NCI-H82 treated with DMSO at 0.1 percent for 48 hours (cell line): Measurements from ENCODE around the gene TTBK1.
"Not testable (repeated sequence)": the region's sequence is repeated elsewhere in the genome, so short reads cannot be mapped to it uniquely, and the experiment has no call there.

Experiments
- DNase-seq: peaks from one replicate; lab custom pipeline; 2025; ENCODE audit not compliant: unreplicated experiment; lab: John Stamatoyannopoulos, UW

The TTBK1 gene

GRCh38 chr6:43301081-43301870, 58.0 kb downstream of the TTBK1 start:
- no peak for DNase-seq

- DNase-seq: no peak
Observed at GRCh38 chr6:43302126-43302525, 58.8 kb downstream of the TTBK1 start.

- not testable (repeated sequence) for DNase-seq
Observed at GRCh38 chr6:43303006-43303405, 59.7 kb downstream of the TTBK1 start.

- no peak for DNase-seq
Observed at GRCh38 chr6:43303751-43304331, 60.6 kb downstream of the TTBK1 start.

GRCh38 chr6:43304361-43304760, 61.1 kb downstream of the TTBK1 start:
- no peak for DNase-seq

GRCh38 chr6:43304882-43305281, 61.6 kb downstream of the TTBK1 start:
- DNase-seq: no peak

- no peak for DNase-seq
Observed at GRCh38 chr6:43306086-43306485, 62.8 kb downstream of the TTBK1 start.

GRCh38 chr6:43307451-43308100, 64.3 kb downstream of the TTBK1 start:
- DNase-seq: no peak

GRCh38 chr6:43308101-43308989, 65.1 kb downstream of the TTBK1 start, which contains the start of gene CRIP3:
Gene CRIP3, minus strand, starts transcription at chr6:43308826. Its CDS starts 34 bp downstream, at chr6:43308792.
- DNase-seq: no peak

- DNase-seq: no peak
Observed at GRCh38 chr6:43308990-43309477, 65.8 kb downstream of the TTBK1 start.

- no peak for DNase-seq
Observed at GRCh38 chr6:43310134-43310533, 66.9 kb downstream of the TTBK1 start.

- no peak for DNase-seq
Observed at GRCh38 chr6:43310624-43311023, 67.3 kb downstream of the TTBK1 start.

GRCh38 chr6:43311666-43312065, 68.4 kb downstream of the TTBK1 start:
- DNase-seq: no peak

- no peak for DNase-seq
Observed at GRCh38 chr6:43313813-43314212, 70.5 kb downstream of the TTBK1 start.

- DNase-seq: no peak
Observed at GRCh38 chr6:43318011-43318410, 74.7 kb downstream of the TTBK1 start.

GRCh38 chr6:43325876-43326275, 82.6 kb downstream of the TTBK1 start:
- DNase-seq: no peak

- no peak for DNase-seq
Observed at GRCh38 chr6:43328528-43328927, 85.2 kb downstream of the TTBK1 start.

- no peak for DNase-seq
Observed at GRCh38 chr6:43331470-43331869, 88.2 kb downstream of the TTBK1 start.

GRCh38 chr6:43331891-43332290, 88.6 kb downstream of the TTBK1 start:
- DNase-seq: no peak

- peak; percentile 44 for DNase-seq
Observed at GRCh38 chr6:43334466-43335095, 91.3 kb downstream of the TTBK1 start.
